HG02938 (cell line): ENCODE results near the gene GINM1.

Experiments
- ATAC-seq: cut with Tn5 transposase; IDR thresholded peaks from one replicate; pipeline ENCODE4 v1.9.1; 2021; ENCODE audit warnings: mild to moderate bottlenecking, moderate library complexity; ENCODE audit not compliant: unreplicated experiment

GINM1 gene

DNA sequence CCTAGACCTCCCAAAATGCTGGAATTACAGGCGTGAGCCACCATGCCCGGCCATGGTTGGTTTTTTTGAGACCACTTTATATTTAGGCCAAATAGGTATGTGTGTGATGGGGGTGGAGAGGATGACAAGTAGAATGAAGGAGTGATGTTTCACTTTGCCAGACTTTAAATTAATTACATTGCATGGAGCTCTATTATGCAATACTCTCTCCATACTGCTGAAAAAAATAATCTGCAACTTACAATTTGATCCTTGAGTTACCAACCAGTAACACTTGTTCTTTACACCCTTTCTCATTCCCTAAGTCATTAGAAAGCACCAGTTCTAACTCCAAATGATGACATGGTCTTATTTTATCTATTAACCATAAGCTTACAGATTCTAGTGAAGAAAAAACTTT is 26.8 kb downstream of the GINM1 start:
- ATAC-seq = no peak

DNA sequence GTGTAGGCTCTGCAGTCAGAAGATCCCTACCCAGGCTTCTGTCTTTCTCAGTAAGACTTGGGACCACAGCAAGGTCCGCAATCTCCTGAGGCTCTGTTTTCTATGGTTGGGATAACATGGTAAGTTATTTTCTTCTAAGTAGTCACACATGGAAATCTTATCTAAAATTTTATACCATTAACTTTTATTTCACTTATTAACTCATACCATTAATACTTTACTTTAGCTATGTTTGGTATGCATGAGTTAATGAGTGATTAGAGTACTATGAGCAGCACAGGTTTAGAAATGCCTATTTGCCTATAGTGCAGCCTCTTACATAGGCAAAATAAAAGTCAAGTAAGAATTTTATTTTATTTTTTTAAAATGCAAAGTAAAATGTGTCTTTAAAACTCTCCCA is 27.2 kb downstream of the GINM1 start:
- ATAC-seq = no peak

DNA sequence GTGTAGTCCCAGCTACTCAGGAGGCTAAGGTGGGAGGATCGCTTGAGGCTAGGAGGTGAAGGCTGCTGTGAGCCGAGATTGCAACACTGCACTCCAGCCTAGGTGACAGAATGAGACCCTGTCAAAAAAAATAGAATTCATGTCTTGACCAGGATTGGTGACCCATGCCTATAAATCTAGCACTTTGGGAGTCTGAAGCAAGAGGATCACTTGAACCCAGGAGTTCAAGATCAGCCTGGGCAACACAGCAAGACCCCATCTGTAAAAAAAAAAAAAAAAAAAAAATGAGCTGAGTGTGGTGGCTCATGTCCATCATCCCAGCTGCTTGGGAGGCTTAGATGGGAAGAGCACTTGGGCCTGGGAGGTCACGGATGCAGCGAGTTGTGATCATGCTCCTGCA is 34.3 kb downstream of the GINM1 start:
- ATAC-seq = no peak

GRCh38 chr6:149608381-149608982 is 42.3 kb downstream of the GINM1 start:
- no peak for ATAC-seq

DNA sequence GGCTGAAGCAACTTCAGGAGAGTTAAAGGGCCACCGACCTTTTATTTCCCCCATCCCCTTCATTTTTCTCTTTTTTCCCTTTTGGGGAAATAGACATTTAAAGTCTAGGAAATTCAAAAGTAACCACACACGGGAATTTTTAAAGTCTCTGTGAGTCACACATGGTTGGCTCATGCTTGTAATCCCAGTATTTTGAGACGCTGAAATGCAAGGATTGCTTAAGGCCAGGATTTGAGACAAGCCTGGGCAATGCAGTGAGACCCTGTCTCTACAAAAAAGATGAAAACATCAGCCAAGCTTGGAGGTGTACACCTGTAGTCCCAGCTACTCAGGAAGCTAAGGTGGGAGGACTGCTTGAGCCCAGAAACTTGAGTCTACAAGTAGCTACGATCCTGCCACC is 48.2 kb downstream of the GINM1 start:
- ATAC-seq = no peak

GRCh38 chr6:149615805-149616204 is 49.6 kb downstream of the GINM1 start:
- ATAC-seq = no peak

GRCh38 chr6:149627672-149628071 is 61.5 kb downstream of the GINM1 start:
- no peak for ATAC-seq

DNA sequence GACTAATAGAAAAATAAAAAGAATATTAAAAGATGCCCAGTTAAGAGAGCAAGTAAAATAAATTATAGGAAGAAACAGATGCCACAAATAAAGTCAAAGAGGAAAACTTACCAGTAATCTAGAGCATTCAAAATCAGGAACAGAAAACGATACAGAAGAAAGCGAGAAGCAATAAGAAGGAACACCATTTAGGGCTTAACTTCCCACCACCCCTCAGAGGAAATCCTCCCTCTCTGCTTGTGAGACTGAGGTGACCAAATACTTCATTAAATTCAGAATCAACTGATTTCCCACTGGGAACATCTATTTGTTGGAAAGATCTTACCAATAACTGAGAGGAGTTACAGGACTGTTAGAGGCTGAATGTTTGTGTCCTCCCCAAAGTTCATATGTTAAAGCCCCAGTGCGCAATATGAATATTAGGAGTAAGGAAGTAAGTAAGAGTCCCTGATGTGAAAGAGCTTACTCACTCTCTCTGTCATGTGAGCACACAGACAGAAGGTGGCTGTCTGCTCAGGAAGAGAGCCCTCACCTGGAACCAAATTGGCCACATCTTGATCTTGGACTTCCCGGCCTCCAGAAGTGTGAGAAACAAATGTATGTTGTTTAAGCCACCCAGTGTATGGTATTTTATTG is 62.8 kb downstream of the GINM1 start:
- ATAC-seq = peak; percentile 87

GRCh38 chr6:149634315-149634714 is 68.1 kb downstream of the GINM1 start:
- no peak for ATAC-seq

- ATAC-seq = no peak
Measured at GRCh38 chr6:149636124-149636523, 69.9 kb downstream of the GINM1 start.
